GM21360 (cell line): ENCODE results near the gene CPLX4.

ENCODE experiments used
- ATAC-seq: cut with Tn5 transposase; IDR thresholded peaks from one replicate; pipeline ENCODE4 v1.9.1; 2021; ENCODE audit warnings: mild to moderate bottlenecking, moderate library complexity; ENCODE audit not compliant: unreplicated experiment

Gene CPLX4

GRCh38 chr18:59318460-59319050, at the start of gene CPLX4:
TSS of gene CPLX4 (minus strand) at chr18:59318649. CDS start at chr18:59318462, 187 bp downstream.
- ATAC-seq: no peak

- no peak for ATAC-seq
These were observed 41.9 kb upstream of the CPLX4 start for GRCh38 chr18:59360381-59360780.

- peak; percentile 25 for ATAC-seq
These were observed 41.1 kb upstream of the CPLX4 start for GRCh38 chr18:59359576-59359952.

GRCh38 chr18:59358712-59359575, 40.5 kb upstream of the CPLX4 start, which contains the start of gene LMAN1:
TSS of gene LMAN1 (minus strand) at chr18:59359265. CDS start at chr18:59359244, 21 bp downstream.
- ATAC-seq: peak; percentile 94

GRCh38 chr18:59358414-59358711, 39.9 kb upstream of the CPLX4 start:
- no peak for ATAC-seq

GRCh38 chr18:59357928-59358327, 39.5 kb upstream of the CPLX4 start:
- no peak for ATAC-seq

- no peak for ATAC-seq
These were observed 36.3 kb upstream of the CPLX4 start for GRCh38 chr18:59354731-59355130.

GRCh38 chr18:59353079-59353680, 34.7 kb upstream of the CPLX4 start:
- no peak for ATAC-seq

- no peak for ATAC-seq
These were observed 33.9 kb upstream of the CPLX4 start for GRCh38 chr18:59352250-59352855.

- ATAC-seq: no peak
These were observed 27.1 kb upstream of the CPLX4 start for GRCh38 chr18:59345556-59345955.

- ATAC-seq: no peak
These were observed 26.5 kb upstream of the CPLX4 start for GRCh38 chr18:59344996-59345395.

- no peak for ATAC-seq
These were observed 25.5 kb upstream of the CPLX4 start for GRCh38 chr18:59343926-59344325.

- ATAC-seq: no peak
These were observed 22.4 kb upstream of the CPLX4 start for GRCh38 chr18:59340817-59341216.

- ATAC-seq: no peak
These were observed 21.9 kb upstream of the CPLX4 start for GRCh38 chr18:59340312-59340711.

- no peak for ATAC-seq
These were observed 14.5 kb upstream of the CPLX4 start for GRCh38 chr18:59332986-59333385.

GRCh38 chr18:59328683-59329082, 10.2 kb upstream of the CPLX4 start:
- ATAC-seq: no peak

GRCh38 chr18:59325965-59326364, 7.5 kb upstream of the CPLX4 start:
- no peak for ATAC-seq

- ATAC-seq: no peak
These were observed 6.1 kb upstream of the CPLX4 start for GRCh38 chr18:59324623-59324971.

- ATAC-seq: no peak
These were observed 5.6 kb upstream of the CPLX4 start for GRCh38 chr18:59323931-59324622.

GRCh38 chr18:59311631-59312030, 6.8 kb downstream of the CPLX4 start:
- ATAC-seq: no peak

GRCh38 chr18:59308938-59309260, 9.6 kb downstream of the CPLX4 start:
- ATAC-seq: no peak
